SU-DHL-6 (cell line): Measurements from ENCODE around the gene TMEM26.

ENCODE experiments used
- H2AFZ ChIP-seq: fragments of 200-600 bp; sonication (generic); 2 replicates; pipeline ENCODE4 v1.6.1; 2014; ENCODE audit warnings: low read depth, mild to moderate bottlenecking, moderate library complexity, mixed read lengths, antibody characterized with exemption, low read length; ENCODE audit not compliant: severe bottlenecking
- H3F3A ChIP-seq: fragments of 200-600 bp; shearing (Covaris generic); 2 replicates; pipeline ENCODE4 v1.6.0; 2016; ENCODE audit warnings: antibody characterized with exemption, mild to moderate bottlenecking; ENCODE audit not compliant: insufficient read depth
- H3K27ac ChIP-seq: fragments of 200-600 bp; sonication (generic); 2 replicates; pipeline ENCODE4 v1.5.1; 2016; ENCODE audit warnings: low read depth, mild to moderate bottlenecking, low read length, moderate library complexity, mixed read lengths
- H3K27me3 ChIP-seq: fragments of 200-600 bp; sonication (generic), shearing (Covaris generic); 2 replicates; pipeline ENCODE4 v1.6.0; 2014; ENCODE audit warnings: mild to moderate bottlenecking, low read length
- H3K36me3 ChIP-seq: fragments of 200-600 bp; sonication (generic); 2 replicates; pipeline ENCODE4 v1.6.1; 2014; ENCODE audit warnings: mild to moderate bottlenecking, low read length, mixed read lengths
- H3K4me2 ChIP-seq: fragments of 300-600, 200-600 bp; shearing (Covaris generic), sonication (generic); 2 replicates; pipeline ENCODE4 v1.6.0; 2014; ENCODE audit warnings: low read length, low read depth, mild to moderate bottlenecking; ENCODE audit not compliant: poor library complexity, severe bottlenecking
- H3K4me3 ChIP-seq: fragments of 200-600 bp; sonication (generic); 2 replicates; pipeline ENCODE4 v1.5.1; 2014; ENCODE audit warnings: antibody characterized with exemption, low read length, mild to moderate bottlenecking, mixed read lengths; ENCODE audit not compliant: insufficient read depth, poor library complexity, severe bottlenecking
- H3K79me2 ChIP-seq: fragments of 200-600 bp; sonication (generic); 2 replicates; pipeline ENCODE4 v1.6.1; 2014; ENCODE audit warnings: mild to moderate bottlenecking, low read length, moderate library complexity; ENCODE audit not compliant: insufficient read depth
- H3K9ac ChIP-seq: fragments of 200-600 bp; sonication (generic); 2 replicates; pipeline ENCODE4 v1.7.0; 2014; ENCODE audit warnings: mild to moderate bottlenecking, low read length
- H3K9me2 ChIP-seq: fragments of 200-600 bp; sonication (generic); replicated peaks from 2 replicates; pipeline ENCODE4 v1.6.1; 2014; ENCODE audit warnings: low read length; ENCODE audit not compliant: insufficient read depth
- H3K9me3 ChIP-seq: fragments of 200-600 bp; sonication (generic); 2 replicates; pipeline ENCODE4 v1.6.1; 2014; ENCODE audit warnings: low read length, mixed read lengths; ENCODE audit not compliant: insufficient read depth
- H4K20me1 ChIP-seq: fragments of 200-600 bp; sonication (generic); 2 replicates; pipeline ENCODE4 v1.6.1; 2014; ENCODE audit warnings: low read depth, mild to moderate bottlenecking, antibody characterized with exemption, low read length, moderate library complexity, mixed read lengths
- CTCF ChIP-seq: fragments of 200-600 bp; sonication (generic); IDR thresholded peaks from one replicate; pipeline ENCODE4 v1.5.1; 2017; ENCODE audit warnings: antibody characterized with exemption, mild to moderate bottlenecking, low read length, moderate library complexity; ENCODE audit not compliant: insufficient read depth, poor library complexity, severe bottlenecking
- EZH2phosphoT487 ChIP-seq: fragments of 200-600 bp; sonication (generic), shearing (Covaris generic); conservative IDR thresholded peaks from 2 replicates; pipeline ENCODE4 v1.6.1; 2018; ENCODE audit warnings: mild to moderate bottlenecking, antibody characterized with exemption, low read length, moderate library complexity, mixed read lengths

TMEM26 gene

GRCh38 chr10:61366365-61366764 is 86.8 kb downstream of the TMEM26 start:
- H3K4me3 ChIP-seq: no peak overlapping the region
- H3K9me2 ChIP-seq: no peaks in the 10 kb centered on the region
- no peak for TF ChIP-seq EZH2phosphoT487
- TF ChIP-seq CTCF: no peak
- no peaks in the 10 kb centered on the region for H4K20me1 ChIP-seq
- H3F3A ChIP-seq: no peaks in the 10 kb centered on the region
- no peak overlapping the region for H3K9ac ChIP-seq
- H3K9me3 ChIP-seq: no peaks in the 10 kb centered on the region
- H3K36me3 ChIP-seq: no peaks in the 10 kb centered on the region
- no peak overlapping the region for H3K4me2 ChIP-seq
- no peaks in the 10 kb centered on the region; the same call in 1 of the 2 replicates for H3K27me3 ChIP-seq
- H3K79me2 ChIP-seq: no peaks in the 10 kb centered on the region
- H3K27ac ChIP-seq: no peak overlapping the region
- no peak overlapping the region for H2AFZ ChIP-seq

- Histone ChIP-seq H2AFZ (no peak overlapping the region), H3K9ac (no peak overlapping the region), H4K20me1 (no peaks in the 10 kb centered on the region), H3K9me3 (no peaks in the 10 kb centered on the region), H3F3A (no peaks in the 10 kb centered on the region), H3K27me3 (no peaks in the 10 kb centered on the region; the same call in 1 of the 2 replicates), H3K4me3 (no peak overlapping the region), H3K9me2 (no peaks in the 10 kb centered on the region), H3K27ac (no peak overlapping the region), H3K79me2 (no peaks in the 10 kb centered on the region), H3K4me2 (no peak overlapping the region), H3K36me3 (no peaks in the 10 kb centered on the region)
- TF ChIP-seq CTCF (no peak), EZH2phosphoT487 (no peak)
Measured at GRCh38 chr10:61364619-61365018, 88.6 kb downstream of the TMEM26 start.

- no peaks in the 10 kb centered on the region; the same call in 1 of the 2 replicates for H3K27me3 ChIP-seq
- H4K20me1 ChIP-seq: no peaks in the 10 kb centered on the region
- no peak for TF ChIP-seq EZH2phosphoT487
- TF ChIP-seq CTCF: no peak
- H3K9me2 ChIP-seq: no peaks in the 10 kb centered on the region
- H3K36me3 ChIP-seq: no peaks in the 10 kb centered on the region
- H3K27ac ChIP-seq: no peak overlapping the region
- H3K9ac ChIP-seq: no peak overlapping the region
- H3K4me2 ChIP-seq: no peak overlapping the region
- H2AFZ ChIP-seq: no peak overlapping the region
- no peak overlapping the region for H3K4me3 ChIP-seq
- H3F3A ChIP-seq: no peaks in the 10 kb centered on the region
- no peaks in the 10 kb centered on the region for H3K79me2 ChIP-seq
- H3K9me3 ChIP-seq: no peaks in the 10 kb centered on the region
Measured at GRCh38 chr10:61363006-61363405, 90.2 kb downstream of the TMEM26 start.

GRCh38 chr10:61359452-61359851 is 93.7 kb downstream of the TMEM26 start:
- H3K9me2 ChIP-seq: no peaks in the 10 kb centered on the region
- no peaks in the 10 kb centered on the region for H3F3A ChIP-seq
- H3K79me2 ChIP-seq: no peaks in the 10 kb centered on the region
- H3K27ac ChIP-seq: no peak overlapping the region
- H3K9ac ChIP-seq: no peak overlapping the region
- H3K9me3 ChIP-seq: no peaks in the 10 kb centered on the region
- no peak overlapping the region for H3K4me2 ChIP-seq
- no peaks in the 10 kb centered on the region for H3K36me3 ChIP-seq
- no peaks in the 10 kb centered on the region for H3K27me3 ChIP-seq
- H3K4me3 ChIP-seq: no peak overlapping the region
- TF ChIP-seq CTCF: no peak
- no peak for TF ChIP-seq EZH2phosphoT487
- no peaks in the 10 kb centered on the region for H4K20me1 ChIP-seq
- H2AFZ ChIP-seq: no peak overlapping the region
